ENCODE results near the gene SLC35F3. TPM values are rescaled to one million over a fixed set of nuclear protein-coding genes. Genes with fewer than 3 reads are reported as not detected.
A peak's percentile ranks its signal among the peaks of the same experiment; 100 is the strongest.

The SLC35F3 gene
- total RNA-seq, 1 experiment from 2014 or later: 0.66 TPM

GRCh38 chr1:233944601-233945000, 40.1 kb downstream of the SLC35F3 start:
- CTCF ChIA-PET: interaction anchor here (0.6 kb wide), 1 partner anchor 8 kb away, joined by 3 read pairs; no protein-coding TSS in a partner anchor
- Mint-ChIP-seq H3K4me1 (ENCODE audit: low read depth, unreplicated experiment) (peaks cover 35% of the 10 kb centered on the region), H3K27me3 (ENCODE audit: unreplicated experiment) (no peaks in the 10 kb centered on the region), H3K36me3 (ENCODE audit: insufficient read depth, unreplicated experiment) (no peaks in the 10 kb centered on the region), H3K27ac (ENCODE audit: unreplicated experiment) (peak overlapping the region; percentile 53), H3K9me3 (ENCODE audit: low read depth, unreplicated experiment) (no peaks in the 10 kb centered on the region), H3K4me3 (ENCODE audit: low read depth, unreplicated experiment) (peak overlapping the region; percentile 36)
- DNase-seq: no peak
- no peak for TF ChIP-seq CTCF (IDR thresholded peaks at IDR 0.05; ENCODE audit: unreplicated experiment)
- intact Hi-C loops (cut with micrococcal nuclease; ENCODE audit: unreplicated experiment): no loop called here
- no TSS peak for BruUV-seq (replicated peaks)

- no TSS peak for BruUV-seq (replicated peaks)
- TF ChIP-seq CTCF (IDR thresholded peaks at IDR 0.05; ENCODE audit: unreplicated experiment): no peak
These were observed 41.1 kb downstream of the SLC35F3 start for GRCh38 chr1:233945573-233945972.

GRCh38 chr1:233945979-233946378, 41.5 kb downstream of the SLC35F3 start:
- no peak for TF ChIP-seq CTCF (IDR thresholded peaks at IDR 0.05; ENCODE audit: unreplicated experiment)
- Mint-ChIP-seq H3K4me3 (ENCODE audit: low read depth, unreplicated experiment) (no peak overlapping the region), H3K27ac (ENCODE audit: unreplicated experiment) (peak overlapping the region; percentile 53), H3K36me3 (ENCODE audit: insufficient read depth, unreplicated experiment) (no peaks in the 10 kb centered on the region), H3K27me3 (ENCODE audit: unreplicated experiment) (no peaks in the 10 kb centered on the region), H3K4me1 (ENCODE audit: low read depth, unreplicated experiment) (peaks cover 35% of the 10 kb centered on the region), H3K9me3 (ENCODE audit: low read depth, unreplicated experiment) (no peaks in the 10 kb centered on the region)
- no TSS peak for BruUV-seq (replicated peaks)
- no peak for DNase-seq
- intact Hi-C loops (cut with micrococcal nuclease; ENCODE audit: unreplicated experiment): no loop called here
- CTCF ChIA-PET: no interaction called here

More at GRCh38 chr1:233945573-233945972, 41.1 kb downstream of the SLC35F3 start:
- Mint-ChIP-seq H3K27me3 (ENCODE audit: unreplicated experiment) (no peaks in the 10 kb centered on the region), H3K4me1 (ENCODE audit: low read depth, unreplicated experiment) (peaks cover 35% of the 10 kb centered on the region), H3K4me3 (ENCODE audit: low read depth, unreplicated experiment) (no peak overlapping the region), H3K27ac (ENCODE audit: unreplicated experiment) (peak overlapping the region; percentile 53), H3K36me3 (ENCODE audit: insufficient read depth, unreplicated experiment) (no peaks in the 10 kb centered on the region), H3K9me3 (ENCODE audit: low read depth, unreplicated experiment) (no peaks in the 10 kb centered on the region)
- intact Hi-C loops (cut with micrococcal nuclease; ENCODE audit: unreplicated experiment): no loop called here
- CTCF ChIA-PET: no interaction called here
- peak; percentile 53 for DNase-seq

GRCh38 chr1:233946724-233947123, 42.2 kb downstream of the SLC35F3 start:
- intact Hi-C loops (cut with micrococcal nuclease; ENCODE audit: unreplicated experiment): no loop called here
- no peak overlapping the region for H3K4me3 Mint-ChIP-seq (ENCODE audit: low read depth, unreplicated experiment)
- CTCF ChIA-PET: no interaction called here
- H3K36me3 Mint-ChIP-seq (ENCODE audit: insufficient read depth, unreplicated experiment): no peaks in the 10 kb centered on the region
- DNase-seq: no peak
- no peak for TF ChIP-seq CTCF (IDR thresholded peaks at IDR 0.05; ENCODE audit: unreplicated experiment)
- H3K27me3 Mint-ChIP-seq (ENCODE audit: unreplicated experiment): no peaks in the 10 kb centered on the region
- peaks cover 35% of the 10 kb centered on the region for H3K4me1 Mint-ChIP-seq (ENCODE audit: low read depth, unreplicated experiment)
- H3K9me3 Mint-ChIP-seq (ENCODE audit: low read depth, unreplicated experiment): no peaks in the 10 kb centered on the region
- no TSS peak for BruUV-seq (replicated peaks)
- no peak overlapping the region for H3K27ac Mint-ChIP-seq (ENCODE audit: unreplicated experiment)
